Activated CD4-positive, alpha-beta T cell treated with anti-CD3 and anti-CD28 coated beads for 36 hours (primary cell): ENCODE results near the gene R3HDM2. TPM values are rescaled to one million over a fixed set of nuclear protein-coding genes. Genes with fewer than 3 reads are reported as not detected.

Experiments used
- total RNA-seq, 2 experiments: library from RNA; stranded (reverse); gene quantifications; one replicate each; pipeline ENCODE4 v1.2.3, GENCODE V29; 2021

R3HDM2 gene
- total RNA-seq, 2 experiments from 2014 or later = 45.9 to 52.5 TPM

Other genes starting within 250 kb of the R3HDM2 start
- under 1 TPM; 0.41 to 0.51 TPM for gene NXPH4, start 214.2 kb downstream of the R3HDM2 start, total RNA-seq
- 100 to 1,000 TPM; 436 to 487 TPM for gene SHMT2, start 201.3 kb downstream of the R3HDM2 start, total RNA-seq
- 1 to 10 TPM; 2.5 to 2.8 TPM for gene STAC3, start 179.9 kb downstream of the R3HDM2 start, total RNA-seq
- not detected for gene INHBC, start 3.7 kb upstream of the R3HDM2 start, total RNA-seq
- 1 to 10 TPM; 1.2 to 1.5 TPM for gene INHBE, start 24.3 kb upstream of the R3HDM2 start, total RNA-seq
- under 1 TPM; 0.40 to 0.73 TPM for gene GLI1, start 28.7 kb upstream of the R3HDM2 start, total RNA-seq
- gene ARHGAP9, start 48.8 kb upstream of the R3HDM2 start, total RNA-seq = 100 to 1,000 TPM in 1 of 2 experiments, 10 to 100 TPM in 1; 77.7 to 101 TPM
- 100 to 1,000 TPM; 389 to 583 TPM for gene MARS1, start 57.0 kb upstream of the R3HDM2 start, total RNA-seq
- 10 to 100 TPM; 31.2 to 32.2 TPM for gene DDIT3, start 89.5 kb upstream of the R3HDM2 start, total RNA-seq
- gene MBD6, start 91.8 kb upstream of the R3HDM2 start, total RNA-seq = 10 to 100 TPM; 31.3 to 43.6 TPM
- gene DCTN2, start 116.1 kb upstream of the R3HDM2 start, total RNA-seq = 10 to 100 TPM; 69.7 to 81.2 TPM
- 1 to 10 TPM; 1.3 to 1.4 TPM for gene KIF5A, start 119.0 kb upstream of the R3HDM2 start, total RNA-seq
- gene PIP4K2C, start 160.1 kb upstream of the R3HDM2 start, total RNA-seq = 10 to 100 TPM; 12.1 to 14.9 TPM
- 10 to 100 TPM; 16.7 to 17.0 TPM for gene DTX3, start 173.8 kb upstream of the R3HDM2 start, total RNA-seq
- gene ARHGEF25, start 180.4 kb upstream of the R3HDM2 start, total RNA-seq = 1 to 10 TPM; 2.2 to 2.6 TPM
- gene B4GALNT1, start 202.2 kb upstream of the R3HDM2 start, total RNA-seq = 1 to 10 TPM; 1.4 to 1.5 TPM